Uterus (tissue), 4 donors: Measurements from ENCODE around the gene CD81. TPM values are rescaled to one million over a fixed set of nuclear protein-coding genes. Genes with fewer than 3 reads are reported as not detected.

Experiments used
- DNase-seq, 2 donors: peaks; one replicate each; pipeline ENCODE4 v3.0.0-alpha.2; 2019 to 2020
- H3K27ac ChIP-seq, 2 donors: fragments of 200-600 bp; sonication (generic); 1 replicate in 1 of 2; 2 replicates in 1 of 2; pipeline ENCODE4 v1.5.1; 2016 to 2018
- H3K27me3 ChIP-seq, 2 donors: fragments of 200-600 bp; sonication (generic); one replicate each; pipeline ENCODE4 v1.5.1; 2018 to 2019; ENCODE audit warnings: control low read depth in 1 of 2
- H3K36me3 ChIP-seq, 2 donors: fragments of 200-600 bp; sonication (generic); one replicate each; pipeline ENCODE4 v1.5.1; 2019; ENCODE audit warnings: control low read depth in 1 of 2
- H3K4me1 ChIP-seq, 2 donors: fragments of 200-600 bp; sonication (generic); one replicate each; pipeline ENCODE4 v1.5.1; 2018 to 2019; ENCODE audit warnings: control low read depth in 1 of 2
- H3K4me3 ChIP-seq, 2 donors: fragments of 200-600 bp; sonication (generic); 1 replicate in 1 of 2; 2 replicates in 1 of 2; pipeline ENCODE4 v1.5.1; 2018 to 2019; ENCODE audit warnings: mild to moderate bottlenecking in 1 of 2
- H3K9me3 ChIP-seq, 2 donors: fragments of 200-600 bp; sonication (generic); one replicate each; pipeline ENCODE4 v1.5.1; 2019; ENCODE audit warnings: control low read depth in 1 of 2
- POLR2A ChIP-seq, 2 donors: fragments of 450-650 bp; IDR thresholded peaks; one replicate each; pipeline ENCODE4 v1.6.1; 2016; ENCODE audit warnings: antibody characterized with exemption in 2 of 2, mild to moderate bottlenecking in 1 of 2, moderate library complexity in 1 of 2
- intact Hi-C: fragments of 100-400 bp; cut with DNase I; formaldehyde crosslinking; loops from one replicate; pipeline ENCODE4 v1.15.1; 2023; ENCODE audit warnings: low total_unique reads
- total RNA-seq, 4 donors: library from RNA; depleted of rRNA in 3 of 4; stranded (reverse); fragments of >200 nt in 3 of 4; gene quantifications; one replicate each; pipeline versions ENCODE4 v1.1.0 to v1.2.4, GENCODE V29; 2014 to 2023
- TF ChIP-seq, protein P1 (sequence below), 4 experiments: fragments of 200-600 bp in 2 of 4; fragments of 450-650 bp in 2 of 4; sonication (generic) in 2 of 4; IDR thresholded peaks; one replicate each; pipeline ENCODE4 v1.5.1; 2016 to 2019; ENCODE audit warnings: antibody characterized with exemption in 4 of 4, mild to moderate bottlenecking in 2 of 4, moderate library complexity in 1 of 4
- donor health status: DM: yes; HTN: yes; CAD: no.

CD81 gene
- total RNA-seq, 4 donors from 2014 or later, result 394 to 852 (median 626) TPM

DNA sequence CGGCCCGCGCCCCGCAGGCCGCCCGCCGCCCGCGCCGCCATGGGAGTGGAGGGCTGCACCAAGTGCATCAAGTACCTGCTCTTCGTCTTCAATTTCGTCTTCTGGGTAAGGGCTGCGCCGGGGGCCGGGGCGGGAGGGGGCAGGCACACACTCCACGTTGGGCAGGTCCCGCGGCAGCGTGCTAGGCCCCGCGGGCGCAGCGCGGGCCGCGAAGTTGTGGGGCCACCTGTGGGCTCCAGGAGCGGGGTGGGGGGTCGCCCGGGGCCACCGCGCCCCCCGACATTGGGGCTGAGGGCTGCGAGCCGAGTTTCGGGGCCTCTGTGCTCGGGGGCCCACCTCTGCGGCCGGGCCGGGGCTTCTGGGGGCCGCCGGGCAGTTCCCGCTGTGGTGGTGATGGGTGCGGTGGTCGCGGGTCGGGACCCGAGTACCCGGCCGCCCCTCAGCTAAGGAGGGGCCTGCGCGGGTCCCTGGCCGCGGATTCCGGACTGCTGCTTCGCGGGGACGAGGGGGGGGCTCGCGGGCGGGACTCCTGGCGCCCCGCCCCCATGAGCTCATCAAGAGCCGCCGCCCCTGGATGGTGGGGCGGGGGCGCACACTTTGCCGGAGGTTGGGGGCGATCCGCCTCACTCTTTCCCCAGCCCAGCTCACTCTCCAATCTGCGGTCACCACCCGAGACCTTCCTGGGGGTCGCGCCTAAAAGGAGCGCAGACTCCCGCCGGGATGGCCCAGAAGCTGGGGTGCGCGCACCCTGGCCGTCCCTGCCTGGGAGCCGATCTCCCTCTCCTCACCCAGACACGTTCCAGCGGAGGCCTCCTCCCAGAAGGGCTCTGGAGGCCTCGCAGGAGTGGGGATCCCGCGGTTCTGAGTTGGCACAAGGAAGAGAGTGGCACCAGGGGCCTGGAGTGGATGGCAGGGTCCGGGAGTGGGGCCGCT is 667 bp downstream of the CD81 start:
- TF ChIP-seq, protein P1, sequence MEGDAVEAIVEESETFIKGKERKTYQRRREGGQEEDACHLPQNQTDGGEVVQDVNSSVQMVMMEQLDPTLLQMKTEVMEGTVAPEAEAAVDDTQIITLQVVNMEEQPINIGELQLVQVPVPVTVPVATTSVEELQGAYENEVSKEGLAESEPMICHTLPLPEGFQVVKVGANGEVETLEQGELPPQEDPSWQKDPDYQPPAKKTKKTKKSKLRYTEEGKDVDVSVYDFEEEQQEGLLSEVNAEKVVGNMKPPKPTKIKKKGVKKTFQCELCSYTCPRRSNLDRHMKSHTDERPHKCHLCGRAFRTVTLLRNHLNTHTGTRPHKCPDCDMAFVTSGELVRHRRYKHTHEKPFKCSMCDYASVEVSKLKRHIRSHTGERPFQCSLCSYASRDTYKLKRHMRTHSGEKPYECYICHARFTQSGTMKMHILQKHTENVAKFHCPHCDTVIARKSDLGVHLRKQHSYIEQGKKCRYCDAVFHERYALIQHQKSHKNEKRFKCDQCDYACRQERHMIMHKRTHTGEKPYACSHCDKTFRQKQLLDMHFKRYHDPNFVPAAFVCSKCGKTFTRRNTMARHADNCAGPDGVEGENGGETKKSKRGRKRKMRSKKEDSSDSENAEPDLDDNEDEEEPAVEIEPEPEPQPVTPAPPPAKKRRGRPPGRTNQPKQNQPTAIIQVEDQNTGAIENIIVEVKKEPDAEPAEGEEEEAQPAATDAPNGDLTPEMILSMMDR (IDR thresholded peaks at IDR 0.05), result peak in 1 of 4 experiments; percentile 6
- TF ChIP-seq POLR2A (IDR thresholded peaks at IDR 0.05), result peak; percentile 50 to 72

DNA sequence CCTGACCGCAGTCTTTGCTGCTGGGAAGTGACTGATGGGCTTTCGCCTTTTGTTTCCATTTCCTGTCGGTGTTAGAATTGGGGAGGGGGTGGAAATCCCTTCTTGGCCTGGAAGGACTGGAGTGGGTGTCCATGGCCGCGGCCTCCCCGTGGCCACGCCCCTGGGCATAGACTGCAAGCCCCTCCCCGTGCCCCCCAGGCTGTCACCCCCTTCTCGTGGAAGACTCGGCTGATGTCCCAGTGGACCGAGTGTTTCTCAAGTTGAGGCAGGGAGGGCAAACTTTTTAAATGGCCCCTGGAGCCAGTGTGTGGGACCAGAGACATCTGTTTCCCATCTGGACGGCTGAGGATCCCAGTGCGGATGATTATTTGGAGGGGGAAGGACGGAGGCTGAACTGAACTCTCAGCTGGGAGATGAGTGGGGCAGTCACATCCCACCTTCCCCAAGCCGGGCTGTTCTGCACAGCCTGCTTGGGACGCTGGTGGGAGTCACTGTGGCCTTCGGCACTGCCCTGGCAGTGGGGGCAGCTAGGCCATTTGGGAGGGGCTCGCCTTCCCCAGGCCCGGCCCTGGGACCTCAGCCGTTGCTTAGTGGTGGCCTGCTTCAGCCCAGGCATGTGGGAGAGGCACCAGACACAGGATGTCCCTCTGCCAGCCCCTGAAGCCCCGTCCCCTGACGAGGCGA is 1.6 kb downstream of the CD81 start:
- intact Hi-C loops, result loop anchor here (5.0 kb wide), 1 partner anchor 66 kb away; no protein-coding TSS in a partner anchor
- Histone ChIP-seq H3K4me3 (peak overlapping the region; percentile 77 to 86), H3K36me3 (no peaks in the 10 kb centered on the region), H3K4me1 (peaks cover 29 to 41% of the 10 kb centered on the region in 2 donors), H3K9me3 (no peaks in the 10 kb centered on the region), H3K27me3 (no peaks in the 10 kb centered on the region), H3K27ac (peak overlapping the region; percentile 91 to 99)
- DNase-seq, result peak; percentile 58 to 64
- TF ChIP-seq, protein P1 (IDR thresholded peaks at IDR 0.05), result no peak
- TF ChIP-seq POLR2A (IDR thresholded peaks at IDR 0.05), result no peak

More for the DNA sequence above, 667 bp downstream of the CD81 start:
- intact Hi-C loops, result loop anchor here (5.0 kb wide), 1 partner anchor 65 kb away; no protein-coding TSS in a partner anchor
- H3K4me3 ChIP-seq, result peak overlapping the region; percentile 77 to 86
- no peaks in the 10 kb centered on the region for H3K9me3 ChIP-seq
- no peaks in the 10 kb centered on the region for H3K27me3 ChIP-seq
- H3K27ac ChIP-seq, result peak overlapping the region; percentile 91 to 99
- no peaks in the 10 kb centered on the region for H3K36me3 ChIP-seq
- H3K4me1 ChIP-seq, result peaks cover 22 to 32% of the 10 kb centered on the region in 2 donors
- peak; percentile 78 to 82 for DNase-seq

DNA sequence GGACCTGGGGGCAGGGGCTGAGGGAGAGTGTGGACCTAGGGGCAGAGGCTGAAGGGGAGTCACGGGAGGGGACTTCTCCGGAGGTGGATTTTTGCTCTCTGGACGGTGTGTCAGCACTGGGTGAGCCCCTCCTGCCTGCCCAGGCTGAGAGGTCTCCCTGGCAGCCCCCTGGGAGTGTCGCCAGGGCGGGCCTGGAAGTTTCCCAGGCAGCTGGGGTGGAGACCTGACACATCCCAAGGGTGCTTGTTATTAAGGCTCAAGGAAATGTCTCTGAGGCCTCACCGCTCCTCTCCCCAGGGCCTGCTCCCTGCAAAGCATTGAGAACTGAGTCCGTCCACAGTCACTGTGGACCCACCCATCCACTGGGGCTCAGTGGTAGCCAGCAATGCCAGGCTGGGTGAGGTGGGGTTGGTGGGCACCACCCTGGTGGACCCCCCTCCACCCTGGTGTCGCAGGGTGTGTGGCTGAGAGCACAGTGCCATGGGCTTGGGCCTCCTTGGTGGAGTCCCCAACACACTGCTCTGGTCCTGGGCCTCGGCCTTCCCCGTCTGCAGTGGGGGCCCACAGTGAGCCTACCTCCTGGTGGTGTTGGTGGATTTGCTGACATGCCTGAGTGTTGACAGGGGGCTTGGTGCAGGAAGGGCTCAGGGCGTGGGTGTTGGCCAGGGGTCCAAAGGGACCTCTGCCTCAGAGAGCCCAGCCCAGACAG is 2.5 kb downstream of the CD81 start:
- no peaks in the 10 kb centered on the region for H3K36me3 ChIP-seq
- H3K4me3 ChIP-seq, result peak overlapping the region; percentile 77 to 86
- no peak for TF ChIP-seq POLR2A (IDR thresholded peaks at IDR 0.05)
- TF ChIP-seq, protein P1 (IDR thresholded peaks at IDR 0.05), result no peak
- intact Hi-C loops, result loop anchor here (5.0 kb wide), 1 partner anchor 67 kb away; no protein-coding TSS in a partner anchor
- peak overlapping the region; percentile 91 to 99 for H3K27ac ChIP-seq
- no peaks in the 10 kb centered on the region for H3K27me3 ChIP-seq
- no peaks in the 10 kb centered on the region for H3K9me3 ChIP-seq
- peaks cover 33 to 46% of the 10 kb centered on the region in 2 donors for H3K4me1 ChIP-seq
- DNase-seq, result peak in 1 of 2 donors; percentile 29

DNA sequence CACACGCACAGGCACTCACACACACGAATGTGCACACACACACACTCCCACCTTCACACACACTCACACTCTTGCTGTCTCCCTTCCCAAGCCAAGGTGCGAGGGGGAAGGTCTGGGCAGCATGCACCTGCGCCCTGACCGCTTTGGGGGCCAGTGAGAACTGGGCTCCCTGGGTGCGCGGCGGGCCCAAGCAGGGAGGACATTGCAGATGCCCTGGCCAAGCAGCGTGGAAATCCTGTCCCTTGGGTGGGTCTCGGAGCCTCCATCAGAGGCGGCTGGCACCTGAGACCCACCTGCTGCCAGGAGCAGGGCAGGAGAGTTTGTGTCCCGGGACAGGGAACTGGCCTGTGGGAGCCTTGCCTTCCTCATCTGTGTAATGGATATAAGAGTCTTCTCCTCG is 3.3 kb downstream of the CD81 start:
- no peaks in the 10 kb centered on the region for H3K27me3 ChIP-seq
- H3K4me1 ChIP-seq, result peaks cover 33 to 53% of the 10 kb centered on the region in 2 donors
- intact Hi-C loops, result no loop called here
- no peaks in the 10 kb centered on the region for H3K36me3 ChIP-seq
- DNase-seq, result no peak
- H3K9me3 ChIP-seq, result no peaks in the 10 kb centered on the region
- H3K4me3 ChIP-seq, result peak overlapping the region; percentile 1 to 77
- TF ChIP-seq POLR2A (IDR thresholded peaks at IDR 0.05), result no peak
- H3K27ac ChIP-seq, result peak overlapping the region; percentile 91 to 99

DNA sequence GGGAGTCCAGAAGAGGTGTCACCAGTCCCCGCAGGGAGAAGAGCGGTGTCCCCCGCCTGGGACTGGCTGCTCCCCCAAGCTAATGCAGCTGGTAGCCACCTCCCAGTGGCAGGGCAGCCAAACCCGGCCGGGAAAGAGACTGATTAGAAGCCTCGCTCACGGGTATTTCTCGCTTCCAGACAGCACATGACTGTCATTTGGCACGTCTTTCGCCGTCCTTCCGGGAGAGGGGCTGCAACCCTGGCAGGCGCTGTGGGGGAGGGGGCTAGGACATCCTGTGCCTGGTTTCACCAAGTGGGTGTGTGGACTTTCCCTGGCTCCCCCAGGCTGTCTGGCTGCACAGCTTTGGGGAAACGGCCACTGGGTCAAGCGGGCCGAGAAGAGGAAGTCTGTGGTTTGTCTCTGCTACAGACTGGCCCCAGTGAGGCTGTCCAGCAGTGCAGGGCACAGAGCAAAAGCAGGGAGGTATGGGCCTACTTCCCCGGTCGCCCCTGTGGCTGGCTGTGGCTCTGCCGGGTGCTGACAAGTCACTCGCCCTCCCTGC is 3.8 kb downstream of the CD81 start:
- peak; percentile 56 to 61 for DNase-seq
- no peaks in the 10 kb centered on the region for H3K36me3 ChIP-seq
- peaks cover 35 to 57% of the 10 kb centered on the region in 2 donors for H3K4me1 ChIP-seq
- peak overlapping the region; percentile 1 to 77 for H3K4me3 ChIP-seq
- H3K27me3 ChIP-seq, result no peaks in the 10 kb centered on the region
- no peaks in the 10 kb centered on the region for H3K9me3 ChIP-seq
- intact Hi-C loops, result no loop called here
- H3K27ac ChIP-seq, result peak overlapping the region; percentile 91 to 99
- no peak for TF ChIP-seq POLR2A (IDR thresholded peaks at IDR 0.05)
- TF ChIP-seq, protein P1 (IDR thresholded peaks at IDR 0.05), result no peak
